Heart right ventricle (tissue), 16 donors: ENCODE measurements around the gene ADAM12. TPM values are rescaled to one million over a fixed set of nuclear protein-coding genes. Genes with fewer than 3 reads are reported as not detected.
A peak's percentile ranks its signal among the peaks of the same experiment; 100 is the strongest.

Experiments
- ATAC-seq, 8 donors: fragments of 200-7000 bp; cut with Tn5 transposase; one replicate each; pipeline ENCODE4 v1.9.1; 2020; ENCODE audit warnings: mild to moderate bottlenecking in 8 of 8, moderate library complexity in 8 of 8, moderate number of reproducible peaks in 1 of 8
- DNase-seq, 2 donors: peaks; one replicate each; pipeline ENCODE4 v3.0.0-alpha.2; 2020
- H3K27ac ChIP-seq, 10 donors: fragments of 200-600 bp; sonication (generic) in 2 of 10; one replicate each; pipeline versions ENCODE4 v1.5.0 to v1.8.0; 2020 to 2022; ENCODE audit warnings: mild to moderate bottlenecking in 3 of 10
- H3K27me3 ChIP-seq, 7 donors: fragments of 200-600 bp; one replicate each; pipeline ENCODE4 v1.8.0; 2021 to 2022; ENCODE audit warnings: mild to moderate bottlenecking in 2 of 7
- H3K36me3 ChIP-seq, 9 donors: fragments of 200-600 bp; sonication (generic) in 1 of 9; one replicate each; pipeline versions ENCODE4 v1.5.0 to v1.8.0; 2020 to 2022; ENCODE audit warnings: mild to moderate bottlenecking in 2 of 9
- H3K4me1 ChIP-seq, 9 donors: fragments of 200-600 bp; sonication (generic) in 1 of 9; one replicate each; pipeline versions ENCODE4 v1.5.0 to v1.8.0; 2020 to 2022; ENCODE audit warnings: mild to moderate bottlenecking in 4 of 9
- H3K4me3 ChIP-seq, 10 donors: fragments of 200-600 bp; sonication (generic) in 2 of 10; one replicate each; pipeline versions ENCODE4 v1.5.0 to v1.8.0; 2020 to 2022; ENCODE audit warnings: mild to moderate bottlenecking in 7 of 10, moderate library complexity in 2 of 10
- H3K9me3 ChIP-seq, 11 donors: fragments of 200-600 bp in 10 of 11; sonication (generic) in 2 of 11; one replicate each; pipeline versions ENCODE4 v1.5.0 to v1.8.0; 2013 to 2022; ENCODE audit warnings: mild to moderate bottlenecking in 2 of 11, control low read depth in 1 of 11, moderate library complexity in 1 of 11
- WGBS, 2 donors: extraction: QIAGEN DNeasy Blood & Tissue Kit; methylation state at CpG; one replicate each; pipeline ENCODE4 v1.1.7; 2013; ENCODE audit warnings: inconsistent platforms in 1 of 2; 5-methylcytosine and 5-hydroxymethylcytosine counted together
- intact Hi-C, 10 donors: fragments of 100-400 bp; cut with DNase I; formaldehyde crosslinking; loops; one replicate each; pipeline versions ENCODE4 v1.11.1 to v1.14.2; 2022
- polyA plus RNA-seq, 2 donors: library from polyadenylated mRNA; stranded (reverse); fragments of 200-250 nt; gene quantifications; one replicate each; pipeline ENCODE4 v1.2.3, GENCODE V29; 2013
- total RNA-seq, 10 donors: library from RNA; stranded (reverse); fragmentation: NEBNext Ultra II Directional in 3 of 10; extraction: Animal tissue kit (Norgen Biotek cat#: 25700) in 3 of 10; gene quantifications; one replicate each; pipeline versions ENCODE4 v1.2.1 to v1.2.4, GENCODE V29; 2021 to 2023
- TF ChIP-seq, protein P1 (sequence below), 9 donors: fragments of 200-600 bp; sonication (generic) in 2 of 9; IDR thresholded peaks; one replicate each; pipeline versions ENCODE4 v1.5.0 to v1.8.0; 2021 to 2022; ENCODE audit warnings: antibody characterized with exemption in 9 of 9, mild to moderate bottlenecking in 5 of 9, moderate library complexity in 1 of 9
- donor health status: Arrhythmogenic right ventricular cardiomyopathy.
- donor health status: ischemic (EF 13 %, LVEDD 7.1; RV severe dilation, severe dysfunction).
- donor health status: healthy with polysubstance abuse.
- donor health status: DM: no; HTN: yes; CAD: no.
- donor health status: DM: no; HTN: no; CAD: no.
- donor health status: ischemic (EF 25% LVEDD 6.9; RV normal size, moderate dysfunction).
- donor health status: ischemic (EF 25% LVEDD 5.7; RV mildly dilated, moderate dysfunction).
- donor health status: healthy.
- donor health status: DM: yes; HTN: yes; CAD: no.
- donor health status: Ischemic cardiomyopathy.
- donor health status: ischemic (EF 35%, LVEDD 5.7; RV mildly dilated, moderate dysfunction).
- donor health status: nonischemic (EF 11% LVEDD 7.7; RV severe dilation, severe dysfunction).
- donor health status: DM: yes; HTN: yes; CAD: no.
- donor health status: PGD.
- donor health status: ischemic (EF 29% LVEDD 5.4; RV normal size, mild dysfunction).
- donor health status: nonischemic (EF 23%, LVEDD 6.1; RV moderate dilation, normal function).

The ADAM12 gene
- total and polyA plus RNA-seq, 12 donors, result 0.07 to 6.9 (median 0.47) TPM

DNA sequence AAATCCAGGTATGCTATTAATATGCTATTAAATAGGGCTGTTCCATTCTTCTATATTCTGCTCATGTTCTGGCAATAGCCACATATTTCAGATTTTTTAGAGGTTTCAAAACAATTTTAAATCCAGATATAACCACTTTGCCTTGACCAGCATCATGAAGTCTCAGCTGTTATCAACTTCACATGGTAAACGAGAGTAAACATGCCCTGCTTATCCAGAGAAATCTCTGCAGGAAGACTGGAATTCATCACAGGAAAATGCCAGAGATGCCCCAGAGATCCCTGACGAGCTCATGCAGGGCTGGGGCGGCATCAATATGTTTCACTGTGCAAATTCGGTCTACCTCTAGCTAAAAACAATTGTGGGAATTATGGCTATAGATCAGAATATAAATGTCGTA is 365.4 kb downstream of the ADAM12 start:
- H3K27me3 ChIP-seq, result no peaks in the 10 kb centered on the region
- no peak overlapping the region for H3K4me3 ChIP-seq
- H3K4me1 ChIP-seq, result peaks cover 0 to 2% (median 0%) of the 10 kb centered on the region in 9 donors
- TF ChIP-seq, protein P1, sequence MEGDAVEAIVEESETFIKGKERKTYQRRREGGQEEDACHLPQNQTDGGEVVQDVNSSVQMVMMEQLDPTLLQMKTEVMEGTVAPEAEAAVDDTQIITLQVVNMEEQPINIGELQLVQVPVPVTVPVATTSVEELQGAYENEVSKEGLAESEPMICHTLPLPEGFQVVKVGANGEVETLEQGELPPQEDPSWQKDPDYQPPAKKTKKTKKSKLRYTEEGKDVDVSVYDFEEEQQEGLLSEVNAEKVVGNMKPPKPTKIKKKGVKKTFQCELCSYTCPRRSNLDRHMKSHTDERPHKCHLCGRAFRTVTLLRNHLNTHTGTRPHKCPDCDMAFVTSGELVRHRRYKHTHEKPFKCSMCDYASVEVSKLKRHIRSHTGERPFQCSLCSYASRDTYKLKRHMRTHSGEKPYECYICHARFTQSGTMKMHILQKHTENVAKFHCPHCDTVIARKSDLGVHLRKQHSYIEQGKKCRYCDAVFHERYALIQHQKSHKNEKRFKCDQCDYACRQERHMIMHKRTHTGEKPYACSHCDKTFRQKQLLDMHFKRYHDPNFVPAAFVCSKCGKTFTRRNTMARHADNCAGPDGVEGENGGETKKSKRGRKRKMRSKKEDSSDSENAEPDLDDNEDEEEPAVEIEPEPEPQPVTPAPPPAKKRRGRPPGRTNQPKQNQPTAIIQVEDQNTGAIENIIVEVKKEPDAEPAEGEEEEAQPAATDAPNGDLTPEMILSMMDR (IDR thresholded peaks at IDR 0.05), result no peak
- ATAC-seq (no peak), DNase-seq (no peak)
- H3K9me3 ChIP-seq, result peaks cover 0 to 15% (median 0%) of the 10 kb centered on the region in 11 donors
- H3K27ac ChIP-seq, result no peak overlapping the region
- intact Hi-C loops, result no loop called here
- 79 to 83% methylated on average over 5 of the region's 5 CpGs for WGBS, 2 donors
- H3K36me3 ChIP-seq, result peaks cover 0 to 11% (median 0%) of the 10 kb centered on the region in 9 donors

DNA sequence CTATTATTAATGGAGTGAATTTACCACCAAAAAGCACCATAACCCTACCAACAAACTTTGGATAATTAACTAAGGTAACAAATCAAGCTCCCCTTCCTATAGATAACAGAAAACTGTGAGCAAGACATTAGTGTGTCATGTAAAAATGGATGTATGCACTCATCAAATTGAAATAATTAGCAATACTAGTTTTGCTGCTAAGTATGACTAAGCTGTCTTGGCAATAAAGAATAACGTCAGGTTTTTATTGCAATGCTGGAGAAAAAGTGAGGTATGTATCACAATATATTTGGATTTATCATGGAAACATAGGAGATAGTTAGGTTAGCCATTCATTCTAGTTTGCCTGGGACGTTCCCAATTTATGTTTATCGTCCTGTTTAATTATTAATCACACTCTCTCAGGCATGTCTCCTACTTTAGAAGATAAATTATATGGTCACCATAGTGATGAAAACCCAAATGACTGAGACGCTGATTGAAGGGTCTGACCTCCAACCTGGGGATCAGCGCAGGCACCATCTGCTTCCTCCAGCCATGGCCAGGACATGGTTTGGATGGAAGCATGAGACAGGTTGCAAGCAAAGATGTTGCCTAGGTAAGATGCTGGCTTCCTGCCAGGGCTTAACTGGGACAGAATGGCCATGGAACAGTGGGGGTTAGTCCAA is 366.3 kb downstream of the ADAM12 start:
- H3K4me3 ChIP-seq, result no peak overlapping the region
- DNase-seq (no peak), ATAC-seq (no peak)
- peaks cover 0 to 5% (median 0%) of the 10 kb centered on the region in 9 donors for H3K4me1 ChIP-seq
- TF ChIP-seq, protein P1 (IDR thresholded peaks at IDR 0.05), result no peak
- 93 to 96% methylated on average over 5 of the region's 5 CpGs for WGBS, 2 donors
- H3K36me3 ChIP-seq, result peaks cover 0 to 11% (median 0%) of the 10 kb centered on the region in 9 donors
- intact Hi-C loops, result no loop called here
- no peak overlapping the region for H3K27ac ChIP-seq
- H3K9me3 ChIP-seq, result peaks cover 0 to 6% (median 0%) of the 10 kb centered on the region in 11 donors
- no peaks in the 10 kb centered on the region for H3K27me3 ChIP-seq

DNA sequence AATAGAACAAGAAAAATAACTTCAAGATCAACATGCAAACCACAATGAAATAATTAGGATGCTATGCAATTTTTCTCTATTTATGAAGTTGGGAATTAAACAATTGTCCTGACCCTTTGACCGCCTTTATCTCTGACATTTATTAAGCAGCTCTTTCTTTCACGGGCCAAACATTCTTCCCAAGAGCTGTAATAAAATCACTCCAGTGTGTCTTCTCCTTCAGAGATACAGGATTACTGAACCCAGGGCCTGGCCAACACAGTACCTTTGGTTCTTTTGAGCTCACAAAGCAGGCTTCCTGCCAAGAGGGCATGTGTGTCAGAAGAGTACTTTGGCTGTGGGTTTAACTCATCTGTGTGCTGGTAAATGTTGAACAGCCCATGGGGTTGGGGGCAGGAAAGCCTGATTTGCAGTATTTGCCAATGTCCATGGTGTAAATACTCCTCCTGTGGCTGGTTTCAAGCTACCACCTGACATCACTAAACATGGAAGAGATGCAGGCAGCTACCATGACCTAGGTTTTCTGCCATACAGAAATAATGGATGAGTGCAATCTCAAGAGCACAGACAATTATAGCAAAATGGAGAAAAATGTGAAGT is 370.2 kb downstream of the ADAM12 start:
- Histone ChIP-seq H3K27me3 (no peaks in the 10 kb centered on the region), H3K9me3 (no peaks in the 10 kb centered on the region), H3K4me1 (peaks cover 0 to 5% (median 0%) of the 10 kb centered on the region in 9 donors), H3K27ac (no peak overlapping the region), H3K36me3 (peaks cover 0 to 11% (median 0%) of the 10 kb centered on the region in 9 donors), H3K4me3 (no peak overlapping the region)
- 54 to 56% methylated on average over 2 of the region's 2 CpGs for WGBS, 2 donors
- DNase-seq (no peak), ATAC-seq (peak in 1 of 8 donors; percentile 24)
- intact Hi-C loops, result no loop called here
- TF ChIP-seq, protein P1 (IDR thresholded peaks at IDR 0.05), result no peak

DNA sequence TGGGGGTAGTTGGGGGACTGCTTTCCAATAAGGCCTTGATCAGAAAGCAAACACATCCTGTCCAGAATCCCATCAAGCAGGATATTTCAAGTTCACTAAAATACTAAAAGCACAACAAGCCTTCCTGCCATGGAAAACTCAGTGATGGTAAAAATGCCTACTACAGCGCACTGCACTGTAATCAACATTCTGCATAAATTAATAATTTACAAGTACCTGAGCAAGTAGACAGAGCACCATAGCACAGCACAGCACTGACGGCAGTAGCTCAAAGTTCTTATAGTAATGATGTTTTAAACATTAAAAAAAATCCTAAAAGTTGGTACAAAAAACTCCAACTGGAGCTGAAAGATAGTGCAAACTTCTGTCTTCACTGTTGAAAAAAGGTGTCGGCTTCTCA is 371.4 kb downstream of the ADAM12 start:
- WGBS, 2 donors, result 97 to 98% methylated on average over 3 of the region's 3 CpGs
- DNase-seq, result no peak
- H3K9me3 ChIP-seq, result no peaks in the 10 kb centered on the region
- peaks cover 0 to 11% (median 0%) of the 10 kb centered on the region in 9 donors for H3K36me3 ChIP-seq
- intact Hi-C loops, result no loop called here
- H3K4me3 ChIP-seq, result no peak overlapping the region
- H3K27me3 ChIP-seq, result no peaks in the 10 kb centered on the region
- TF ChIP-seq, protein P1 (IDR thresholded peaks at IDR 0.05), result no peak
- ATAC-seq, result no peak
- H3K27ac ChIP-seq, result no peak overlapping the region
- peaks cover 0 to 5% (median 0%) of the 10 kb centered on the region in 9 donors for H3K4me1 ChIP-seq
